HG02973 (cell line): ENCODE measurements around the gene PTPRG.

ENCODE experiments used
- ATAC-seq: cut with Tn5 transposase; IDR thresholded peaks from one replicate; pipeline ENCODE4 v1.9.1; 2021; ENCODE audit warnings: moderate library complexity; ENCODE audit not compliant: unreplicated experiment

PTPRG gene

DNA sequence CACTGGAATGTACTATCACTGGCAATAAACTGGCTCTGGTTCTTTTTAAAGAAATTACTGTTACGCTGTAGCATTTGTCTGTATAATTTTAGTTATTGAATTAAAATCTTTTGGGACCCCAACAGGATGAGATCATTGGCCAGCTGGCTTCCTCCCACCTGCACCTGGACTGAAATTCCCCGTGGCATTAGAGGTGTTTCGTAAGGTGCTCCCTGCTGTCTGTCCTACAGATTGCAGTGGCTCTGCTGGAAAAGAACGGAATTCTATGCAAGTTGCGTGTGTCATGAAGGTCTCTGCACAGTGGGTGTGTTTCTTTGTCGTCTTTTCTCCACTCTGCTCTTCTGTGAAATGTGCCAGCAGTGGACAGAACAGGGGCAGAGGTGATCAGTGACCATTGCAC lies 383.4 kb downstream of the PTPRG start:
- ATAC-seq = no peak

GRCh38 chr3:61945657-61946056 lies 384.3 kb downstream of the PTPRG start:
- ATAC-seq = no peak

DNA sequence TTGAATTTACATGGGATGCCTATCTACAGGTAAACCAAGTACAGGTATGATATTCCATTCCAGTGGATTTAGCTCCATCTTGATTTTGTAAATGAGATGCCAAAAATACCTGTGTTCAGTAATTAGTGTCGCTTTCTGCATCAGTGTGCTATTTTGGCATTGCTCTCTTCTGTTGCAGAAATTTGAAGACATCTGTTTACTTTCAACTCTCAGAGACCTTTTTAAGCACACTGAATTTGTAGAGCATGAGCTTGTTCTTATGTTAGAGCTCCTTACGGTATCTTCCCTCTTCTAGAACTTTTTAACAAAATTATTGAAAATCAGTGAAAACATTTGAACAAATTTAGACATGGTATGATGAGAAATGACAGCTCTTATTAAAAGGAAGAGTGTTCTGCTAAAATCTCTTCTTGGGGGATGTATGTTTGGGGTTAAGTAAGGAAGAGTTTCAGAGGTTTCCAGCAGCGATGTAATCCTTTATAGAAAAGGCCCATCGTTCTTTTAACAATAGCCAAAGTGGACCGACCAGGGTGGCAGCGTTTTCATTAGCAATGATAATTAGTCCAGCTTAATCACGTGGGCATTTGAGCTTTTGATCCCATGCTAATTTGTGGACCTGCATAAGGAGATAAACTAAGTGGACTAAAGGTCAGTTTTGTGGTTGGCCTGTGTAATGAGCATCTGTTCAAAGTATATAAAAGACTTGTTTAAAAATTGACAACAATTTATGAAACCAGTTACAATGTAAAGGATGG lies 385.4 kb downstream of the PTPRG start:
- no peak for ATAC-seq

GRCh38 chr3:61947456-61947855 lies 386.1 kb downstream of the PTPRG start:
- no peak for ATAC-seq

DNA sequence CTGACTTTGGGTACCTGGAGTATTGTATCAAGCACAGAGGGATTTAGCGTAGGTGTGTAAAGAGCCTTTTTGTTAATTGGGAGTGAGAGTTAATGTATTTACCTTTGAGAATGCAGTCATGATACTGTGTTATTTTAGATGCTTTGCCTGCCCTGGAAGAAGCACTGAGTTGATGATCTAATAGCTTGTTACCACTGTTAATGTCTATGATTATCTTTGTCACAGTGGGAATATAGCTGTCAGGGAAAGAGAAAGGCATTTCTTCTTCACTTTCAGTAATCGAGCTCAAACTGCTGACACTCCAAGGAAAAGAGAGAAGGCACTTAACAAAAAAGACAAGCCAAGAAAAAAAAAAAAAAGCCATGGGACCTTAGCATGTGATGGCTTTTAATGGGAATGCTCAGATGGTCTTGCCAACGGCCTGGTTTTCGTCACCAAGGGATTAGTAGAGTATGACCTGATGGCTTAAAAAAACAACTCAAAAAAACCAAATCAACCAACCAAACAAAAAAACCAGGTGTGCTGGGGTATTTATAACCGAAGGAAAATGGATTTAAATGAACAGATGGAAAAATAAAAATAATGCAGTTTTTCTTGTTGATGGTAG lies 387.4 kb downstream of the PTPRG start:
- no peak for ATAC-seq

DNA sequence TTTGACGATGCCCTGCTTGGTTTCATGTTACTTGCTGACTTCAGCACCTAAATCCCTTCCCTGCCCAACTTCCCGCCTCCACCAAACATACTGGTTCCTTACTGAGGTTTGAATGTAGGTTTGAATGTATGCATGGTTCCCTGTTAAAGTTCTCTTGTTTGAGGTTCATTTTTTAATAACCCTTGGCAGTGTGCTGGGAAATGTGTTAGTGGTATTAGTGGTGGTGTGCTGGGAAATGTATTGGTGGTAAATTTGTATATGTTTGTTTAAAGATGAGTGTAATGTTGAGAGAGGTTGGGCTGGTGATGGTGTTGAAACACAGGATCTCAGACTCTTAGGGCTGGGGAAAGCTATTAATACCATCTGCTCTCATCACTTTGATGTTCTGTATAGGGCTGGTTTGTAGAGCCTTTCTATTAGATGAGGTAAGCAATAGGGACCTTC lies 392.7 kb downstream of the PTPRG start:
- ATAC-seq = no peak

DNA sequence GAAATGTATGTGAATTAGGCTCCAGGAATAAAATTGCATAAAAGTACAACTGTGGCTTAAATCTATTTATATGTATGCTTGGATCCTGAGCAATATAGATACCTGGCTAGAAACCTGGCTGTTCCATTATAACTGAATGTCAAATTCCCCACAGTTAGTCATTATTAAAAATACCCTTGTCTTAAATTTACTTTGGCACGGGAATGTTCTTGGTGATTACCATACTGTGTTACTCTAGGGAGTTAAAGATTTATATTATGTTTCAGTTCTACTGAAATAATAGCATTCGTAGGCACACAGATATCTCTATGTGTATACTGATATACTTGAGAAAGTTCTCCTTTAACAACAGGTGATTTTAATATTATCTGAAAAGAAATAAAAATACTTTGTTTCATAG lies 394.1 kb downstream of the PTPRG start:
- ATAC-seq = no peak

- ATAC-seq = no peak
These were observed 394.9 kb downstream of the PTPRG start for GRCh38 chr3:61956236-61956635.

DNA sequence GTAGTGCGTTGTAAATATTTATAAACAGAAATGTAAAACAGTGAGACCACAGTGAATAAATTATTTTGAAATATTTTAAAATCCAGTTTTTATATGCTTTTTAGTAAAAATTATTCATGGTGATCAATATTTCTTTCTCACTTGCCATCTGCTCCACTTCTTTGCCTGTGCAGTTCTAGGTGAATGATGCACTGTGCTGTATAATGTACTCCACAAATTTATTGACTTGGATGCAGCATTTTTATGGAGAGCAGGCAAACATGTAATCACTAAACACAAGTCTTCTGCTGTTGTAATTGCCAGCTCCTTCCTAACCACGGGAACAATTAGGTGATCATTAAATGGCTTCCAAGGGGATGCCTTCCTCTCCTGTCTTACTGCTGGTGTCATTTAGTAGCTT lies 395.9 kb downstream of the PTPRG start:
- no peak for ATAC-seq

GRCh38 chr3:61960976-61961375 lies 399.6 kb downstream of the PTPRG start:
- no peak for ATAC-seq

GRCh38 chr3:61961900-61962299 lies 400.5 kb downstream of the PTPRG start:
- ATAC-seq = no peak

- no peak for ATAC-seq
These were observed 403.2 kb downstream of the PTPRG start for GRCh38 chr3:61964566-61964965.

DNA sequence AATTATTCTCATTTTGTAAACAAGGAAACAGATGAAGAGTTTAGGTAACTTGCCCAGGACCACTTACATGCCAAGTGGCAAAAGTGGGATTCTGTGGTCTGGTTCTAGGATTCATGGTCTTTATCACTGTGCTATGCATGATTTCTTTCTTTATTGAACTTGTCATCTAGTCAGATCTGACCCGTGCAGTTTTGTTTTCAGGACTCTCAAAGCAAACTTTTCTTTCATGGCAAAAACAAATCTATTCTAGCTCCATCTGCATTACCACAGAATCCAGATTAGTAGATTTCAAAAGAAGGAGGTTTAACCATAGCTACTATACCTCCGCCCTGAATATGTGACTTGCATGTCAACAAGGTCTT lies 404.4 kb downstream of the PTPRG start:
- no peak for ATAC-seq

DNA sequence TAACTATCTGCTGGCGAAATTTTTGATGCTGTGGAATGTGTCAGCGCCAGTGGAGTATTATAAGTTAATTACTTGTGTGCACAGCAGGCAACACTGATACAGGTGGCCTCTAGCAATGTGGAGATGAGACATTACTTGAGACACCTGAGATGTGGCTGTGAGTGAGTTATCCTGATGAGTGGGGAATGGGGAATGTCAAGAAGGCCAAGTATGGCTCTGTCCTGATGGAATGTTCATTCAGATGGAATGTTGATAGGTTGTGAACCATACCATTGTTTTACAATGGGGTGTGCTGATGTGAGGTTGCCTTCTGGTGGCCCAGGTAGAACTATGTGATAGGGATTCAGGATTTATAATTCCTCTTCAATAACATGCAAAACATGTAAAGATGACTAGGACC lies 404.8 kb downstream of the PTPRG start:
- ATAC-seq = no peak

DNA sequence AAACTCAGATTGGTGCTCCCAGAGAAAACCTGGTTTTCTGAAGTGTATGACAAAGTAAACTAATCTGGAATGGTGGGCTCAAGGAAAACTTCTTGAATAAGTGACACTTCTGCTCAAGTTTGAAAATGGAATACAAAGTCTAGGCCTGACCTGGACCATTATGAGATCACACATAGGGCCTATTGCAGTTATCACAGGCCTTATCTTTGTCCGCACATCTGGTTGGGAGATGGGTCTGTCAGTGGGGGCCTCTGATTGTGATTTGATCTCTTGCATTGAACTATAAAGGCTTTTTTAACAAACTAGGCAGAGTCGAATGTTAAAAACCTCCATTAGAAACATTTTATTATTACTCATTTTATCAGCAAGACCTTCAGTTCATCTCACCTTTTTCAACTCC lies 405.6 kb downstream of the PTPRG start:
- no peak for ATAC-seq

DNA sequence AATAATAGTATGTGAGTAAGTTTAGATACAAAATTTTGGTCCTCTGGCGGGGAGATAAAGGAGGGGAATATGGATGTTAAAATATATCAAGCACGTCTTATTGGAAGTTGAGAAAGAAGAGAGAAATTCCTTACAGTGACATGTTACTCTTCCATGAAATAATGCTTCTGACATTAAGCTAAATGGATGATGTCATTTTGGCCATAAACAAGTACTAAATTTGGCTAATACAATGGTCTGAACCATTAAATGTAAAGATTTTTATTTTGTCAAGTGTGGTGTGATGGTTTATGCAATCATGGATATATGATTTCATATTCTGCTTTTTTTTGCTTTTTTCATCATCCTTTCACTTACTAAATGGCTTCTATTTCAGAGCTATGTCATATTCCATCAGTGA lies 406.6 kb downstream of the PTPRG start:
- ATAC-seq = no peak

GRCh38 chr3:61974662-61975061 lies 413.3 kb downstream of the PTPRG start:
- ATAC-seq = no peak

- ATAC-seq = no peak
These were observed 413.8 kb downstream of the PTPRG start for GRCh38 chr3:61975199-61975598.

GRCh38 chr3:61975936-61976335 lies 414.6 kb downstream of the PTPRG start:
- ATAC-seq = no peak

- no peak for ATAC-seq
These were observed 417.4 kb downstream of the PTPRG start for GRCh38 chr3:61978460-61979419.

DNA sequence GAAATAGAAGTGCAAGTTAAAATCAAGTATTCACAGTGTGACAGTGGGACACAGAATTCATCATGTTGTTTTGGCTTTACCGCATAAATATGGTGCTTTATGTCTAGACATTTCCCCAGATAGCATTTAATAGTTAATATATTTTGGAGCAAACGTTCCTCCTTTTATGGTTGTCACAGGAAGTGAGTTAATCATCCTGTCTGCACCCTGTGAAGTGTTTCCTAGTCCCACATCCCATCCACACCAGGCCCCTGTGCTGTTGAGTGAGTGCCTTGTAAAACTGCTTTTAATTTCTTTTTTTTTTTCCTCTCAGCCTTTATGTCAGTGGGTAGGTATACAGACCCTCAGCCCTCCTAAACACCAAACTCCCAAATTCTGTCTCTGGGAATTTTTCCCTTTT lies 418.3 kb downstream of the PTPRG start:
- ATAC-seq = no peak

GRCh38 chr3:61980041-61980440 lies 418.7 kb downstream of the PTPRG start:
- ATAC-seq = no peak
